Activated CD4-positive, alpha-beta memory T cell treated with anti-CD3 and anti-CD28 coated beads for 36 hours (primary cell): ENCODE measurements around the gene NTNG1. TPM values are rescaled to one million over a fixed set of nuclear protein-coding genes. Genes with fewer than 3 reads are reported as not detected.

Experiments used
- CTCF ChIA-PET: fragments of 350-600 bp; sonication (Branson Sonifier 250); formaldehyde crosslinking; loops from one replicate; lab custom pipeline; 2021; ENCODE audit warnings: antibody characterized with exemption, inconsistent platforms; lab: Charles Lee
- POLR2A ChIA-PET: fragments of 350-600 bp; sonication (Branson Sonifier 250); formaldehyde crosslinking; loops from one replicate; lab custom pipeline; 2021; ENCODE audit warnings: antibody characterized with exemption; lab: Charles Lee
- DNase-seq: peaks from one replicate; pipeline ENCODE4 v3.0.0-alpha.2; 2020
- H3K27ac Mint-ChIP-seq: one replicate; pipeline ENCODE4 v1.8.0; 2021; ENCODE audit warnings: mixed read lengths
- H3K27me3 Mint-ChIP-seq: one replicate; pipeline ENCODE4 v1.8.0; 2021; ENCODE audit warnings: mixed read lengths
- H3K36me3 Mint-ChIP-seq: one replicate; pipeline ENCODE4 v1.8.0; 2021; ENCODE audit warnings: mixed read lengths
- H3K4me1 Mint-ChIP-seq: one replicate; pipeline ENCODE4 v1.8.0; 2021; ENCODE audit warnings: low read depth, mixed read lengths
- H3K4me3 Mint-ChIP-seq: one replicate; pipeline ENCODE4 v1.8.0; 2021; ENCODE audit warnings: mild to moderate bottlenecking, mixed read lengths
- H3K9me3 Mint-ChIP-seq: one replicate; pipeline ENCODE4 v1.8.0; 2021; ENCODE audit warnings: mixed read lengths
- intact Hi-C: fragments of 100-400 bp; cut with micrococcal nuclease; formaldehyde crosslinking; loops from one replicate; pipeline ENCODE4 v1.15.1; 2023
- total RNA-seq, 2 experiments: library from RNA; stranded (reverse); gene quantifications; one replicate each; pipeline ENCODE4 v1.2.3, GENCODE V29; 2021

Gene NTNG1
- total RNA-seq, 2 experiments from 2014 or later, result not detected

- peaks cover 4% of the 10 kb centered on the region for H3K27me3 Mint-ChIP-seq
- H3K4me3 Mint-ChIP-seq, result no peak overlapping the region
- H3K27ac Mint-ChIP-seq, result no peak overlapping the region
- CTCF ChIA-PET, result no interaction called here
- DNase-seq, result no peak
- POLR2A ChIA-PET, result no interaction called here
- intact Hi-C loops, result no loop called here
- no peaks in the 10 kb centered on the region for H3K9me3 Mint-ChIP-seq
- H3K4me1 Mint-ChIP-seq, result no peaks in the 10 kb centered on the region
- H3K36me3 Mint-ChIP-seq, result no peaks in the 10 kb centered on the region
Observed at GRCh38 chr1:107460035-107460434, 319.2 kb downstream of the NTNG1 start.

GRCh38 chr1:107464827-107465226 lies 324.0 kb downstream of the NTNG1 start:
- ChIA-PET POLR2A (no interaction called here), CTCF (interaction anchor here (0.6 kb wide), 1 partner anchor 64 kb away, joined by 3 read pairs; no protein-coding TSS in a partner anchor)
- H3K36me3 Mint-ChIP-seq, result no peaks in the 10 kb centered on the region
- intact Hi-C loops, result no loop called here
- H3K27me3 Mint-ChIP-seq, result peaks cover 5% of the 10 kb centered on the region
- H3K4me3 Mint-ChIP-seq, result no peak overlapping the region
- DNase-seq, result no peak
- H3K9me3 Mint-ChIP-seq, result no peaks in the 10 kb centered on the region
- no peak overlapping the region for H3K27ac Mint-ChIP-seq
- H3K4me1 Mint-ChIP-seq, result no peaks in the 10 kb centered on the region

GRCh38 chr1:107467286-107467685 lies 326.4 kb downstream of the NTNG1 start:
- Mint-ChIP-seq H3K4me3 (no peak overlapping the region), H3K4me1 (no peaks in the 10 kb centered on the region), H3K36me3 (no peaks in the 10 kb centered on the region), H3K27ac (no peak overlapping the region), H3K27me3 (peaks cover 5% of the 10 kb centered on the region), H3K9me3 (no peaks in the 10 kb centered on the region)
- ChIA-PET CTCF (interaction anchor here (1.2 kb wide), 1 partner anchor 11 kb away, joined by 4 read pairs; no protein-coding TSS in a partner anchor), POLR2A (no interaction called here)
- intact Hi-C loops, result no loop called here
- no peak for DNase-seq

- intact Hi-C loops, result loop anchor here (1.0 kb wide), 1 partner anchor 24 kb away; no protein-coding TSS in a partner anchor
- no peak overlapping the region for H3K27ac Mint-ChIP-seq
Observed at GRCh38 chr1:107467811-107468210, 327.0 kb downstream of the NTNG1 start.

DNA sequence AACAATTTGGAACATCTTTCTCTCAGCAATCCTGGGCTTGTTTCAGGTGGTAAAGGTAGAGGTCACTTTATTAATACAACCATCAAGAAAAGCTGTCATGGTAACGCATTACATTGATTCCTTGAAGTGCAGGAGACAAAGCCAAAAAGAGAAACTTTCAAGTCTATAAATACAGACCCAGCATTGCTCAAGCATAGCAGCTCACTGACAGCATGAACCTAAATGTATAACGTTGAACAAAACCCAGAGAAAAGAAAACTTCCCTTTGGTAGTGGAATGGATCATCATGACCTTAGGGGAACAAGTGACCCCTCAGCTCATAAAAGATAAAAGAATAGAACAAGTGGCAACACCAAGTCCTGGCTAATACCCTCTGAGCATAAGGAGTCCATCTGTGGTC lies 332.2 kb downstream of the NTNG1 start:
- no peaks in the 10 kb centered on the region for H3K9me3 Mint-ChIP-seq
- intact Hi-C loops, result no loop called here
- H3K4me1 Mint-ChIP-seq, result no peaks in the 10 kb centered on the region
- no peak overlapping the region for H3K4me3 Mint-ChIP-seq
- H3K27ac Mint-ChIP-seq, result no peak overlapping the region
- no peaks in the 10 kb centered on the region for H3K36me3 Mint-ChIP-seq
- ChIA-PET POLR2A (no interaction called here), CTCF (no interaction called here)
- peaks cover 10% of the 10 kb centered on the region for H3K27me3 Mint-ChIP-seq
- DNase-seq, result no peak

More at GRCh38 chr1:107467811-107468210, 327.0 kb downstream of the NTNG1 start:
- ChIA-PET CTCF (no interaction called here), POLR2A (no interaction called here)
- no peak overlapping the region for H3K4me3 Mint-ChIP-seq
- H3K4me1 Mint-ChIP-seq, result no peaks in the 10 kb centered on the region
- H3K9me3 Mint-ChIP-seq, result no peaks in the 10 kb centered on the region
- peaks cover 7% of the 10 kb centered on the region for H3K27me3 Mint-ChIP-seq
- no peaks in the 10 kb centered on the region for H3K36me3 Mint-ChIP-seq
- DNase-seq, result no peak

DNA sequence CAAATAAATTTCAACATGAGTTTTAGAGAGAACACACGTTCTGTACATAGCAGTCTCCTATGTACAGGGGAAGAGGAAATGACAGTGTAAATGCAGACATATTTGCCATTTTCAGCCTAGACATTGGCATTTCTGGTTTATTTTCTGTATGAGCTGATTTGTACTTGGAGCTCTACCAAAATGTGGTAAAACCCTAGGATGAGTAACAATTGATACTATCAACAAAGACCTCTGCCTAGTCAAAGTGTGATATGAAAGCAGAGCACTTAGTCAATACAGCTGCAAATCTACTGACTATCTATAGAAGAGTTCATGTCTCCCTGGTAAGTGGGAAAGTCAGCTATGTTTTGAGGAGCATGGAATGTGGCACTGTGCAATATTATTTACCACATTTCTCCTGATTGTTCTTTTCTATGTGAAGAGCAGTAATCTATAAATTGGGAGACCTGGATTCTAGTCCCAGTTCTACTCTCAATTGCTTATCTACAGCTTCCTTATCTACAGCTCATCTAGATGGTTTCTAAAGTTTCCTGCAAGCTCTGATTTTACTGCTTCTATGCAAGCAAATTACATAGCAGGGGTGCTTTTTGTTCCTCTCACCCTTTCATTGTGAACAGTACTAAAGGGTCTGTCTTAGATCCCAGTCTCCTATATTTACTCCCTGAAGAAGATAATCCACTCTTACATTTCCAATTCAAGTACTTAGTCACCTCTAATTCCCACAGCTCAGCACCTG lies 334.2 kb downstream of the NTNG1 start:
- Mint-ChIP-seq H3K27me3 (peaks cover 17% of the 10 kb centered on the region), H3K9me3 (no peaks in the 10 kb centered on the region), H3K4me1 (no peaks in the 10 kb centered on the region), H3K36me3 (no peaks in the 10 kb centered on the region), H3K27ac (no peak overlapping the region), H3K4me3 (no peak overlapping the region)
- CTCF ChIA-PET, result no interaction called here
- DNase-seq, result no peak
- POLR2A ChIA-PET, result interaction anchor here (0.5 kb wide), 1 partner anchor 296 kb away, joined by 4 read pairs; no protein-coding TSS in a partner anchor
- intact Hi-C loops, result no loop called here

DNA sequence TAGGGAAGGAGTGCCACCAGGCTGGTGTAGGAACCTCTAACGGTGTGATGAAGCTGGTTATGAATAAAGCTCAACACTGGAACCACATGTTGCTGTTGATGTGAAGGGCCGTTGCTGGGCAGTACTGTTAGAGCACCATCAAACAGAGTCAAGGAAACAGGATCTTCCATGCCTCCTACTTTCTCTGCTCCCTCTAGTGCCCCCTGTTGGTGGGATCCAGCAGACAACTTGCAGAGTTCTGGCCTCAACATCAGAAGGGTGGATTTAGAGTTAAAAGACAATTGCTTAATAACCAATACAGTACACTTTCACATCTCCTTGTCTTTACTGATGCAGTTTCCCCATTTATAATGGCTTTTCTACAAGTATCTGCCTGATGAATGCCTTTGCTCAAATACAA lies 336.4 kb downstream of the NTNG1 start:
- no peaks in the 10 kb centered on the region for H3K36me3 Mint-ChIP-seq
- intact Hi-C loops, result no loop called here
- ChIA-PET CTCF (interaction anchor here (0.5 kb wide), 1 partner anchor 8 kb away, joined by 3 read pairs; no protein-coding TSS in a partner anchor), POLR2A (no interaction called here)
- H3K27me3 Mint-ChIP-seq, result peaks cover 29% of the 10 kb centered on the region
- DNase-seq, result peak; percentile 21
- H3K9me3 Mint-ChIP-seq, result no peaks in the 10 kb centered on the region
- no peak overlapping the region for H3K4me3 Mint-ChIP-seq
- no peak overlapping the region for H3K27ac Mint-ChIP-seq
- H3K4me1 Mint-ChIP-seq, result peaks cover 2% of the 10 kb centered on the region

DNA sequence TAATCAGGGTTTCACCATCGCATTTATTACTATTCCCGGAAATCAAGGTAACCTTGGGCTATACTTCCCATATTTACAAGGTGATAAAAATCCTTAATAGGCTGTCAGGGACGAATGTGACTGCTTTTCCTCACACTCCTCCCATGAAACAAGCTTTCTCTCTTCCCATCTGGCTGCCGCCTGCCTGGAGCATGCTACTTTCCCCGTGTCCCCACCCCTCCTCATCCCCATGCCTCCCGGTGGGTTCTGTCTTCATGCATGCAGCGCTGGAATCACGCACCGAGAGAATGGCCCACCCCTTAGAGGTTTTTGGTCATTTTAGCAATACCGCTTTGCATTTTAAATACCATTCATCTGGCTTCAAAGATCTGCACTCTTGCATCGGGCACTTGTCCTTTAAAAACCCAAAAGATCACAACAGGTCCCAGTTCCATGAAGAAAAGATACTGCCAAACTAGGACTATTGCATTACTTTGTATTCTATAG lies 339.1 kb downstream of the NTNG1 start:
- DNase-seq, result no peak
- H3K27ac Mint-ChIP-seq, result no peak overlapping the region
- H3K4me1 Mint-ChIP-seq, result peaks cover 2% of the 10 kb centered on the region
- no peaks in the 10 kb centered on the region for H3K9me3 Mint-ChIP-seq
- ChIA-PET CTCF (no interaction called here), POLR2A (no interaction called here)
- intact Hi-C loops, result no loop called here
- H3K27me3 Mint-ChIP-seq, result peaks cover 29% of the 10 kb centered on the region
- H3K36me3 Mint-ChIP-seq, result no peaks in the 10 kb centered on the region
- no peak overlapping the region for H3K4me3 Mint-ChIP-seq

- Mint-ChIP-seq H3K4me1 (peaks cover 2% of the 10 kb centered on the region), H3K27me3 (peaks cover 29% of the 10 kb centered on the region), H3K27ac (no peak overlapping the region), H3K9me3 (no peaks in the 10 kb centered on the region), H3K4me3 (no peak overlapping the region), H3K36me3 (no peaks in the 10 kb centered on the region)
- ChIA-PET CTCF (no interaction called here), POLR2A (no interaction called here)
- intact Hi-C loops, result no loop called here
- no peak for DNase-seq
Observed at GRCh38 chr1:107480548-107481415, 339.9 kb downstream of the NTNG1 start.

DNA sequence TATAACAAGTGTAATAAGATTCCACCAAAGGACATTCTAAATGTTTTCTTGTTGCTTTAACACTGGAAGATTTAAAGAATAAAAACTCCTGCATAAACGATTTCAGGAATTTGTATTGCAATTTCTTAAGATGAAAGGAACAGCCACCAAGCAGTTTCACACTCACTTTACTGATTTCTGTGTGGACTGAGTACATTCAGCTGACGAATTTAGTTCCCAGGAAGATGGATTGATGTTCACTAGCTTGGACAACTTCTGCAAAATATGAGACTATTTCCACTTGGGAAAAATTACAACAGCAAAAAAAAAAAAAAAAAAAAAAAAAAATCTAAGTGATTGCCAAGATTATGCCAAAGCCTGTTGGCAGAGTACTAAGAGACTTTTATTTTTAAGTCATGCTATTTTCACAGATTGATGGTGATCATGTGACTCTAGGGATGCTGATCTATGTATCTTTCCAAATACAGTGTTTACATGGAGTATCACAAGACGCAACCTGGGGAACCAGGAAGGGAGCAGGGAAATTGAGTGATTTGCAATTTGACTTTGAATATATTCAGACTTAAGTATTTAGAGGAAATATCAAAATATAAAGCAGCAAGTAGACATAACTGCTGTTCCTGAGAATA lies 341.0 kb downstream of the NTNG1 start:
- intact Hi-C loops, result no loop called here
- POLR2A ChIA-PET, result interaction anchor here (0.6 kb wide), 1 partner anchor 33 kb away, joined by 3 read pairs; no protein-coding TSS in a partner anchor
- Mint-ChIP-seq H3K36me3 (no peaks in the 10 kb centered on the region), H3K4me1 (peaks cover 2% of the 10 kb centered on the region), H3K27ac (no peak overlapping the region), H3K9me3 (no peaks in the 10 kb centered on the region), H3K27me3 (peaks cover 29% of the 10 kb centered on the region), H3K4me3 (no peak overlapping the region)
- CTCF ChIA-PET, result no interaction called here
- no peak for DNase-seq

DNA sequence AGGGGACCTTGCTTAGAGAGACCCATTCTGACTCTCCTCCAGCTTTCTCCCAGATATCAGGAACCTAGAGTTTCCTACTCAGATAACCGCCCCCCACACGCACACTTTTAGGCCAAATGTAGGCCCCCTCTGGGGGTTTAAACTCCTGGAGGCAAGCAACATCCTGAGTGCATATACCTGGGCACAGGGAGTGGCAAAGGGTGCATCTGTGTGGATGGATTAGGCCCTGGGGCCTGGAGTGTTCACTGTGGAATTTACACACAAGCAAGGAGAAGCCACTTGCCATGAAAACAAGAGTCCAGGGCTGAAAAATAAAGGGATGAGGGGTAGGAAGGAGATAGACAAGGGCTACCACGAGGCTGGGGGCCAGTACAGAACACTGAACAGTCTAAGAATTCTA lies 343.1 kb downstream of the NTNG1 start:
- POLR2A ChIA-PET, result no interaction called here
- Mint-ChIP-seq H3K4me3 (no peak overlapping the region), H3K27ac (no peak overlapping the region), H3K9me3 (no peaks in the 10 kb centered on the region), H3K4me1 (peaks cover 2% of the 10 kb centered on the region), H3K36me3 (no peaks in the 10 kb centered on the region), H3K27me3 (peaks cover 28% of the 10 kb centered on the region)
- intact Hi-C loops, result no loop called here
- DNase-seq, result no peak
- CTCF ChIA-PET, result no interaction called here

- no peaks in the 10 kb centered on the region for H3K36me3 Mint-ChIP-seq
- ChIA-PET CTCF (no interaction called here), POLR2A (no interaction called here)
- H3K27ac Mint-ChIP-seq, result no peak overlapping the region
- H3K4me3 Mint-ChIP-seq, result no peak overlapping the region
- H3K9me3 Mint-ChIP-seq, result no peaks in the 10 kb centered on the region
- DNase-seq, result no peak
- intact Hi-C loops, result no loop called here
- no peaks in the 10 kb centered on the region for H3K4me1 Mint-ChIP-seq
- peaks cover 16% of the 10 kb centered on the region for H3K27me3 Mint-ChIP-seq
Observed at GRCh38 chr1:107486349-107486748, 345.5 kb downstream of the NTNG1 start.
